Stimulated activated CD8-positive, alpha-beta memory T cell treated with anti-CD3 and anti-CD28 coated beads, Interleukin-4, amount 100 ng/mL, for 24 hours (primary cell): ENCODE data around the gene TRHDE.

Experiments used
- DNase-seq: peaks from one replicate; pipeline ENCODE4 v3.0.0-alpha.2; 2020; ENCODE audit warnings: low read depth

The TRHDE gene

DNA sequence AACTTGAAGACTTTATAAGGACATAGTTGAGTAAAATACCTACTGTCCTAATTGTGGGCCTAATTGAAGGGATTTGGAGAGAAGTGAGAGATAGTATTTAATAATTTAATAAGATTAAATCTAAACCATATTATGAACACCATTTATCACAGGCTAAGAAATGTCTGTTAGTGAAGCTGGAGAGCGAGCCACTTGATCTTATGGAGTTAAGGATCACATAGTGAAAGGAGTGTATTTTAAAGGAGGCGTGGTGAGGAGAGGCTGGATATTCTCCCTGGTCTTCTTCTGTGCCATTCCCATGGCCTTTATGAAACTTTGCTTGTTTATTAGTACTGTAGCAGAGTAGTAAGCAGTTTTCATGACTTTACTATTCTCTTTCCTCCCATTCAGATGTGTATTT, 172.4 kb downstream of the TRHDE start:
- no peak for DNase-seq

DNA sequence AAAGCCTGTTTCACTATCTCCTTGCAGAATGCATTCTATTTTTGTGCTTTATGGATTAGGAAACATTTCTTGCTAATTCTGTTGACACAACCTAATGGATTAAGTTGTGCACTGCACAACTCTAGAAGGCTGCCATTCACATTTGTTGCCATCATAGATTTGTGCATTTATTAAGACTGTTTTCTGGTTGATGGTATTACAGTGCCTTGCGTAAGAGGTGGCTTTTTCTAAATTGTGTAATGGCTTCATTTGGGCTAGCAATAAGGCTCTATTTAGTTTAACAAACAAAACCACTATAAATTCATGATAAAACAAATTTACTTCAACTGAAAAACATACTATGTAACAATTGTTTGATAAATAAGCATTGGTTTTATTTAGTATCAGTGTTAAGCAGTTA, 175.9 kb downstream of the TRHDE start:
- no peak for DNase-seq

DNA sequence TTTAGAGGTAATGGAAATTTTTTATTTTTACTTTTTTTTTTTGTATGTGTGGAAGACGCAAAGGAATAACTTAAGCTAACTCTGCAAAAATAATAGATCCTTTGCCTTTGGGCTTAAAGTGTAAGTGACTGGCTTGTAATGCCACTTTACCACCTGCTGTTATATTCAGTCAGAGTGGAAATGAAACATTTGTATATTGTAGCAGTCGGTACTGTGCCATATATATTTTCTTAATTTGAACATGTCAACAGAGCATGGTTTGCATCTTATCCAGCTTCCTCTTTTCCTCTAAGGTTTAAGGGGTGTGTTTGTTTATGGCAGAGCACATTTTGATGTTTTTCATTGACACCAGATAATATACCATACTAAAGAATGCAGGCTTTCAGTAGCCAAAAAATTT, 176.6 kb downstream of the TRHDE start:
- no peak for DNase-seq

DNA sequence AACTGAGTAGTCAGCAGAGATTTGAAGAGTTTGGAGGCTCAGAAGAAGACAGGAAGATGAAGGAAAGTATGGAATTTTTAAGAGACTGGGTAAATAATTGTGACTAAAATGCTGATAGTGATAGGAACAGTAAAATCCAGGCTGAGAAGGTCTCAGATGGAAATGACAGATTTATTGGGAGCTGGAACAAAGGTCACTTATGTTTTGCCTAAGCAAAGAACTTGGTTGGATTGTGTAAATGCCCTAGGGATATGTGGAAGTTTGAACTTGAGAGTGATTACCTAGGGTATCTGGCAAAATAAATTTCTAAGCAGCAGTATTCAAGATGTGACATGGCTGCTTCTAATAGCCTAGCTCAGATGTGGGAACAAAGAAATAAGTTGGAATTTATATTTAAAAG, 180.9 kb downstream of the TRHDE start:
- no peak for DNase-seq

DNA sequence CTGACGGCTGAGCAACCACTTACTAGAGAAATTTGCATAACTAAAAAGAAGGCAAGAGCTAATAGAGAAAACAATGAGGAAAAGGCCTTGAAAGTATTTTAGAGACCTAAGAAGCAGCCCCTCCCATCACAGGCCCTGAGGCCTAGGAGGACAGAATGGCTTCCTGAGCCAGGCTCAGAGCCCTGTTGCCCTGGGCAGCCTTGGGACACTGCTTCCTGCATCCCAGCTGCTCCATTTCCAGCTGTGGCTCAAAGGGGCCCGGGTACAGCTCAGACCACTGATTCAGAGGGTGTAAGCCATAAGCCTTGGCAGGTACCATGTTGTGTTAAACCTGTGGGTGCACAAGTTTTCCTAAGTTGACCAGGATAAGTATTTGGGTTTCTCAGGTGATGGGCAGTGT, 181.4 kb downstream of the TRHDE start:
- no peak for DNase-seq

DNA sequence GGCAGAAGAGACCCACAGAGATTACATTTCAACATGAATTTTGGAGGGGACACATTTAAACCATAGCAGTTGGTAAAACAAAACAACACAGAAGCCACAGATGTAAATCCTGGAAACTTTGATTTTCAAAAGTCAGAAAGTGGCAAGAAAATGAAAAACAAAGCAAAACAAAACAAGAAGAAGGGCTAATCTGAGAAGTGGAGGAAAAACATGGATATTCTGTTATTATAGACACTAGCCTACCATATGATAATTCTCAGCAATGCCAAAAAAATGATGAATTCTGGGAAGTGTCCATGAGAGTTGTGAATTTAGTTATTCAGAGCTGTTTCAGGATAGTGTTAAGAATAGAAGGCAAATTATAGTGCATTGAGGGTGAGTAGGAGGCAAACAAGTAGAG, 192.3 kb downstream of the TRHDE start:
- DNase-seq: no peak

DNA sequence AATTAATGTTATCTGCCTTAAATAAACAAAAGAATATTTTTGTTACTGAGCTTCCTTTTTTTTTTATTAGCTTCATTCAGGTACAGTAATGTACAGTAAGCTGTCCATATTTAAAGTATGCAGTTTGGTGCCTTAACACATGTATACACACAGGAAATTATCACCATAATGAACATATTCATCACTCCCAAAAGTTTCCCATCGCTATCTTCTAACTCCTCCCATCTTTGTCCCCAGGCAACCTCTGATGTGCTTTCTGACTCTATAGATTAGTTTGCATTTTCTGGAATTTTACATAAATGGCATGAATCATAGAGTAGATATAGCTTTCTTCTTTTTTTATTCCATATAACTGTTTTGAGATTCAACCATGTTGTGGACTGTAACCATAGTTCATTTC, 193.0 kb downstream of the TRHDE start:
- DNase-seq: no peak

DNA sequence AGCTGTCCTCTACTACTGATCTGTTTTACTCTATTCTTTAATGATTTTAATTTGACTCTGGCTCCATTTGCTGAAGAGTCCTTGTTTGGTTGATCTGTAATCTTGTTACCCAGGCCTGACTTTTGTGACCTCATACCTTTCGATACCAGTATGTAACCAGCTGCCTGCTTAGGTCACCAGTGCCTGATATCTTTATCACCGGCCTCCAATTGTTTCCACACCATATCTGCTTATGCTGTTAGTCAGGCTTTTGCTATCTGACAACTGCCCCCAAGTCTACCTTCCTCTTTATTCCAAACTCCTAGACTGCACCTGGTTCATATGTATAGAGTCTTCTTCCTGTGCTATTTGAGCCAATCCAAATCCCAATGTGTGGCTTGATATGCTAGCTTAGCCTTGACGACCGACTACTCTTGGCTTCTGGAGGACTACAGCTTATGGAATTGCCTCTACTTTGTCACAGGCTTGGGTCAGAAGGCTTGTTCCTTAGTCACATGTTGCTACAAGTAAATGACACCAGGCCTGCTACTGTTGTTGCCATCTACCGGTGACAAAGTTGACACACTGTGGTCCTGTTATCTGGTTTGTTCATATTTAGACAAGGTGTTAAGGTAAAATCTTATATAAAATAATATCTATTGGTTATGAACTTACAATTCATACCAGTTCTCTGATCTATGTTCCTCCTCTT, 193.9 kb downstream of the TRHDE start:
- no peak for DNase-seq

DNA sequence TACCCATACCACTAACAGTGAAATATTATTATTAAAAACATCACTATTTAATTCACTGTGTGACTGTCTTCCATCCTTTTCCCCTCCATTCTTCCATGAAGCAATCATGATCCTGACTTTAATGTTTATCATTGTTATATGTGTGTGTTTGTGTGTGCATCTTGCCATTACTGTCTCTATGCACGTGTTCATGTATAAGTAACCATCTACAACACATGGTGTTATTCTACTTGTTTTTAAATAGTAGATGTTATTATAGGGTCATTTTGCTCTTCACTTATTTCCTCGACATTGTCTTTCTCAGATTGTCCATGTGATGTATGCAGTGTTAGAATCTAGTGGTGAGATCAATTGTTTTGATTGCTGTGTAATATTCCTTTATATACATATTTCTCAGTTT, 195.8 kb downstream of the TRHDE start:
- DNase-seq: no peak

DNA sequence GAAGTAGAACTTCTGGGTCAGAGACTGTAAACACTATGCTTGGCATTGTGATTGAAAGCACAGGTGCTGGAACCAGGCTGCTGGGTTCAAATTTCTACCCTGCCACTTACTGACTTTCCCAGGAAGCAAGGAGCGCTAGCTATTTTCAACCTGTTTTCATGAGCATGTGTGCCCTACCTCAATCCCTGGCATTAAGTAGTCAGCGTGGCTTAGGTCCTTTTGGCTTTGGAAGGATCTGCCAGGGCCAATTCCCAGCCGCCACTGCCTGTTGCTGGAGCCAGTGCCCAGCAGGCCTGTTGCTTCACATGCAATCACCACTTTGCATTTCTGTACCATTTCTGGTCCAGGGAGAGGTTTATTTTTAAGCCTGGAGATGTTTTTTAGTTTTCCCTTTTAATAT, 196.3 kb downstream of the TRHDE start:
- no peak for DNase-seq

DNA sequence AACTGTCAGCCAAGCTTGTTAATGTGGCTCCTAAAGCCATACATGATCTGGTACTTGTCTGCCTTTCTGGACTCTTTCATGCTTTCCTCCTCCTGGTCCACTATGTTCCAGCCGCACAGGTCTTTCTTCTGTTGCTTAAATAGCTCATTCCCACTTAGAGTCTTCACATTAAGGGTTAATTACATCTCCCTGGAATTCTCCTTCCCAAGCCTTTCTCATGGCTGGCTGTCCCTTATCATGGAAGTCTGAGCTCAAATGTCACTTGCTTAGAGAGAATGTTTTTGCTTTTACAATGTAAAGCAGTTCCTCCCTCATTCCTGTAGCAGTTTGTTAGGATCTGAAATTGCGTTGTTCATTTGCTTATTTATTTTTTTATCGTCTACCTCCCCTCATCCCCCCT, 199.6 kb downstream of the TRHDE start:
- no peak for DNase-seq

DNA sequence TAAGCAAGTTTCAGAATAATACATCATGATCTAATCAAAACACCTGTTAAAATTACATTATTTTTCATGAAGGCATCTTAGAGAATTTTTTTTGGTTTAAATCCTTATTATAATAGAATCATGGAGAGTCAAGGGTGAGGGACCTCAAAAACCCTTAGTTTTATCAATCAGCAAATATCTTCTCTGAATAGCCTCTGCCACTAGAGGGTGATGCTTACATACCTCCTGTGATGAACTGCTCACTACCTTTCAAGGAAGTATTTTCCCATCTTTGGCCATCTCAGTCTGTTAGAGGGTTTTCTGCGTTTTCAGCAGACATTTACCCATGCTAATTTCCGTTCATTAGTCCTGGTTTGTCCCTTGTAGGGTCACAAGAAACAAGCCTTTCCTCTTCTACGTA, 200.2 kb downstream of the TRHDE start:
- no peak for DNase-seq

DNA sequence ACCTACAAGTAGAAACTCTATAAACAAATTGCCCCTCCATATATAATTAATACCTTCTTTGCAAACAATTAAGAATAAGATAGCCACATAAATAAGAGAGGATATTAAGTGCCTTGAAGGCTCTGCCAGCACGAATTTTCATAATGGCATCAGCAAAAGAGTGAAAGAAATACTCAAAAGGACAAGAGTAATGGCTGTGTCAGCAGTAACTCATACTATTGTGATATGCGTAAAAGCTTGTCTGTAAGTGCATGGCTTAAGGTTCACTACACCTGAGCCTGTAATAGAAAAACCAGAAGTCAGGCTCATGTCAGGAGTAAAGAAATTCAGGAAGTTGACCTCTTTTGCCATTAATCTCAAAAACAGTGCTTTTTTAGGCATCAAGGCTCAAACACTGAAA, 204.1 kb downstream of the TRHDE start:
- DNase-seq: no peak

DNA sequence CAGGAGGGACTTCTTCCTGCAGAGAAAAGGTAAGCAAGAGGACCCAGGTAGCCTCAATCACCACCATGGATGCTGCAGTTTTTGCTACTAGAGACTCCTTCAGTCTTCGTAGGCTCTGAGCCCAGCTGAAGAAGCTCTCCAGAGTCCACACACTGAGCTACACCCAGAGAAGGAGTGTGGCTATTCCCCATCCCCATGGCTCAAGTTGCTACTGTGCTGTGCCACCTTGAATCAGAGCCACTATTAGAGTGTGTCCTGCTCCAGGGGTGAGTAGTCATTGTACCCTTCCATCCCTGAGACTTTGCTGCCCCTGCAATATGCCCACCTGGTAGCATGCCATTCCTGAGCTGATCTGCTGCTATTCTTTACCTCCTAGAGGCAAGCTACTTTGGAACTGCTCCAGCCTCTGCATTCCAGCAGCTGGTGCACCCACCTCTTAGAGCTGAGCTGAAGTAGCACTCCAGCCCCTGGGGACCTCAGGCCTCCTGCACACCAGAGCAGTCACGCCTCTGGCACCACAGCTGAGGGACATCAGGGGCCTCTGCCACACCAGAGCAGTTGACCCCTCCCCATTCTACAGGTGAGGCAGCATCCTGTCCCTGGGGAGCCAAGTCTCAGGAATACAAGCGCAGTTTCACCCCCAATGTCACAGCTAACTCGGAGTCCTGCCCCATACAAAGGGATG, 213.0 kb downstream of the TRHDE start:
- no peak for DNase-seq

DNA sequence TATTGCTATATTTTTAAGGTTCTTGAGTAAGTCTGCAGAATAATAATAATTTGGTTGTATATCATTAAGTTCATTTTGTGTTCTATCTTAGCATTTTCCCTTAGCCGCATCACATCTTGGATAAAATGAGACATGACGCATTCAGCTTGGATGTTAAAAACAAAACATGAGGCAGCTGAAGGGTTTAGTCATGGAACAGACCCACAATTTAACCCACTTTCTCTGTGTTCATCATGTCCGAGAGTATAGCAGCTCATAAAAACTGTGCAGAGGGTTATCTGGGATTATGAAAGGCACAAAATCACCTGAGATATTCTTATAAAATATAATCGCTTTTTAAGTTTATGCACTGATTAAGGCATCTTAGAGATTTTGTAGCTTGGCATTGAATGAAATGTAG, 219.3 kb downstream of the TRHDE start:
- DNase-seq: no peak

DNA sequence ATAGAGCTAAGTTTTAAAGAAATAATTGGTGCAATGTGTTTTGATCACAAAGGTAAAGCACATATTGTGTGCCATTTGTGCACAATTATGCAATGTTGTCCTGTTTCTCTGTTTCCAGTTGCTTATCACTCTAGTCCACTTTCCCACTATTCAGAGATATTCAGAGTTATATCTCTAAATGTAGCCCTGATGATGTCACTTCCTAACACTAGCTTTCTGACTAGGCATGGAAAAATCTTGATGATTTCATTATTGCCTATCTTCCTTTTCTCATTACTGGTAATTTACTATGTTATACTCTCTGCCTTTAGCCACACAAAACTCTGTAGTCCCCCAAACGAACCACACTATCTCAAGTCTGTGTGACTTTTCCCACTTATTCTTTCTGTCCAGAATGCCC, 221.2 kb downstream of the TRHDE start:
- no peak for DNase-seq

DNA sequence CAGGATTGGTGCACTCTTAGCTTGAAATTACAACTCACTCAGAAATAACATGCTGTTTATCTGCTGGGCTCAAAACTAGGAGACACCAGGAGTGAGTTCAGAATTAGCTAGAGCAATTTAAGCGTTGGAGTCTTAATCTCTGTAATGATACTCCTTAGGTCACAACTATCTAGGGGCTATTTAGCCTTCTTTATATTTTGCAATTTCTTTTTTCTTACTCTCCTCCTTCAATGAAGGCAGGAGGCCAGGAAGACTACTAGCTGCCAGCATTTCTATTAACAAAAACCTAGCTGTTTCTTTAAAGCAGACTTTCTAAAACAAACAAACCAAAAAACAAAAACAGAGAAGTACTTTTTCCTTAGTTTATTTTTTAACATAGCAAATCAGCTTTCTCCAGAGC, 226.2 kb downstream of the TRHDE start:
- no peak for DNase-seq

DNA sequence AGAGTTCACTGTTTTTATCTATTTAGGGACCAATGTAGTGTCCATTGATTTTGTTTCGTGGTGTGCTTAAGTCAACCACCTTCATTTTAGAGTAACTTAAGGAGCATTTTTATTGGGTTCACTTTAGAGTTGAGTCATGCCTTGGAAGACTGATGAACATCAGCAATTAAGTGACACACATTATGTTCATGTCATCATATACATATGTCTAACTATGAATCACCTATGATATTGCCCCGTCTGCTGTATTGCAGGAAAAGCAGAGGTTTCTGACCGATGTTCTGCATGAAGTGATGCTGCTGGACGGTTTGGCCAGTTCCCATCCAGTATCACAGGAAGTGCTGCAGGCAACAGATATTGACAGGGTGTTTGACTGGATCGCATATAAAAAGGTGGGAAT, 227.1 kb downstream of the TRHDE start:
- DNase-seq: no peak

DNA sequence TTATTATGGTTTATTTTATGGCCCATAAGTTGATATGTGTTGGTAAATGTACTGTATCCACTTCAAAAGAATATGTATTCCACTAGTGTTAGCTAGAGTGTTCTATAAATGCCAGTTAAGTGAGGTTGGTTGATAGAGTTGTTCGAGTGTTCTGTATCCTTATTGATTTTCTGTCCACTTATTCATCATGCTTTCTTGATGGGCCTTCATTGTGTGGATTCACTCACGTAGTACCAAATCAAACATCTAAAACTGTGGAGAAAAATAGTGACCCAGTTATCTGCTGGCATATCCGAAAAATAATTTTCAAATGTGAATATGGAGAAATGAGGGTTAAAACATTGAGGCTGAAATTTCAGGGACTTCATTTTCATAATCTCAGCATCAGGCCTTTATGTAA, 230.4 kb downstream of the TRHDE start:
- no peak for DNase-seq

DNA sequence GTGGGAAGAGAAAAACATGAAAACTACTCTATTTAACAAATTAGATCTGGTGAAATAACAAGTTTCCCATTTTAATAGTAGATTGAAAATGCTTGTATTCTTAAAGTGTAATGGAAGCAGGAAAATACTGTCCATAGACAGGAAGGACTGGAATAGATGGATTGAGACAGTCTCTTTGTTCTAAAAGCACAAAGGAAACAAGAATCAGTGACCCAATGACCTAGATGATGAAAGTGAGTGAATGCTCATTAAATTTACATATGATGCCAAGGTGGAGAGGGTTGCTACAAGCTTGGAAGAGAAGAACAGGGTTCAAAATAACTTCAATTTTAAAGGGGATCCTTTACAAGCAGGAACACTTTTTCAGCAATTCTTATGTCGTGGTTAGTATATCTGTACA, 233.1 kb downstream of the TRHDE start:
- no peak for DNase-seq

DNA sequence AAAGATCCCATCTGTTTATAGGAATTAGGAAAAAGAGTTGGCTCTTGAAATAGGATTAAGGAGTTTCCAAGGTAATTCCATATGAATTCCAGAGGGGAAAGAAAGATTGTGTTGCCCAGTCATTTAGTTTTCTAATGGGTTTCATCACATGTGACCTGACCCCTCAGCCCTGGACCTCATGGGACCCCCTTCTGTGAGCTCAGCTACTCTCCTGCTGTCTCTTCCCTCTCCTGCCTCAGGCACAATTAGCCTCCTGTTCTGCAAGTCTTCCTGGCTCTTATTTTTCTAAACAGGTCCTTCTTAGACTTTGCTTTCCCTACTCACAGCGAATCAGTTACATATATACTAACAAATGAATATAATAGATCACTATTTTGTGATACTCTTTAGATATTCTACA, 237.7 kb downstream of the TRHDE start:
- DNase-seq: no peak

DNA sequence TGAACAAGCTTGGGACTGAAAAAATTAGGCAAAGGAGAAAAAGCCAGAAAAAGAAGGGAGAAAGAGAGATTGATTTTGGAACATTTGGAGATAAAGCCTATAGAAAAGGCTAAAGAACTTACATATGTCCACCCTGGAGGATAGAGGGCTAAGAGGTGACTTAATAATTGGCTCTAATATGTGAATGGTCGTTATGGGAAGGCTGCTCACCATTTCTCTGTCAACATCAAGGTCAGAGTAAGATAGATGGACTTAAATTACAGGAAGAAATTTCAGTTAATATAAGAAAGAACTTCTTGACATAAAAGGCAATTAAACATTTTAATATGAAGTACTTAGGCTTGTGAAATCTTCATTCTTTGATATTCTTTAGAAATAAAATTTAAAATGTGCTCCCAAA, 238.6 kb downstream of the TRHDE start:
- DNase-seq: no peak

DNA sequence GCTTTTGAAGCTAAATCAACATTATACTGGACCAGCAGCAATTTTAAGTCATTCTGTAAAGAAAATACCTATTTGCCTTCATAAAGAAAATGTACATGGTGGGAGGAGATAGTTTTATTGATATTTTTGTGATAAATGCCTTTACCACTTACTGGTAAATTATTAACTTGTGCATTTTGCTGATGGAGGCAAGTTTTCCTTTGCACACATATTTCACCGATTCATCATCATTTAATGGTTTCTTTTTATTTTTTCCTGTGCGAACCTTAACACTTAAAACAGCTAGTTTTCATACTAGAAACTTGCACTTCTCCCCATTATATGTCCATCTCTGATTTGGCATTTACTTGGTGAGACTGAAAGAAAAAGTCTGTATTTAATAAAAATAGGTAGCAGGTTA, 239.3 kb downstream of the TRHDE start:
- no peak for DNase-seq

DNA sequence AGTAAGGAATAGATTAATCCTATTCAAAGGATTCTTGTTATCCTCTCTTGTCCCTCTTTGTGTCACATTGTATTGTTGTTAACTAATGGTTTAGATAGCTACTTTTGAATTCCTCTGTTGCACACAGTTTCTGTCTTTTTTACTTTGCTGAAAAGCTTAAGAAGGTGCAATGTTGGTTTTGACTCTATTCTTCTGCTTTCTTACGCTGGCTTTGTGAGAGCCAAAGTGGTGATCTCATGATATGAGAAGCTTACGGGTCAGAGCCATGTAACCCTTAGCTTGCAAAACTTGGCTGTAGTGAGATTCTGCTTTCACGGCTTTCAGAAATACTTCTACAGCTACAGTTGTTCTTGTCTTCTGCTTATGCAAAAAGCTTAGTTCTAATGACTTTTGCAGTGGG, 239.7 kb downstream of the TRHDE start:
- DNase-seq: no peak
